ENCODE measurements around the gene NSG2.

GRCh38 chr5:174071484-174071883 is 26.0 kb downstream of the NSG2 start:
- no peak for TF ChIP-seq POLR2AphosphoS5 (IDR thresholded peaks at IDR 0.05; ENCODE audit: low read depth, low read length)
- TF ChIP-seq POLR2A (IDR thresholded peaks at IDR 0.05; ENCODE audit: low read depth, low read length), result no peak
- no peak for TF ChIP-seq SPI1 (IDR thresholded peaks at IDR 0.05; ENCODE audit: low read depth, low read length)
- no peak for TF ChIP-seq PAX5 (IDR thresholded peaks at IDR 0.05; ENCODE audit: insufficient read depth, low read length, severe bottlenecking)
- no peak for TF ChIP-seq POU2F2 (IDR thresholded peaks at IDR 0.05; ENCODE audit: low read depth, low read length)
- TF ChIP-seq TAF1 (IDR thresholded peaks at IDR 0.05; ENCODE audit: low read depth, low read length), result no peak
